Superior temporal gyrus (tissue), 1 donor: Measurements from ENCODE around the gene INHBA.

Experiments used
- DNase-seq: peaks from one replicate; pipeline ENCODE4 v3.0.0-alpha.2; 2016; ENCODE audit errors: extremely low spot score

Gene INHBA

GRCh38 chr7:41702635-41703371 lies at the start of gene INHBA:
Gene INHBA (minus strand): TSS chr7:41703090. CDS start chr7:41700374, 2,716 bp downstream.
- peak; percentile 37 for DNase-seq

- DNase-seq = no peak
These were observed 49.7 kb upstream of the INHBA start for GRCh38 chr7:41752615-41753014.

GRCh38 chr7:41750661-41751540 lies 48.0 kb upstream of the INHBA start:
- DNase-seq = no peak

- no peak for DNase-seq
These were observed 45.1 kb upstream of the INHBA start for GRCh38 chr7:41747961-41748360.

DNA sequence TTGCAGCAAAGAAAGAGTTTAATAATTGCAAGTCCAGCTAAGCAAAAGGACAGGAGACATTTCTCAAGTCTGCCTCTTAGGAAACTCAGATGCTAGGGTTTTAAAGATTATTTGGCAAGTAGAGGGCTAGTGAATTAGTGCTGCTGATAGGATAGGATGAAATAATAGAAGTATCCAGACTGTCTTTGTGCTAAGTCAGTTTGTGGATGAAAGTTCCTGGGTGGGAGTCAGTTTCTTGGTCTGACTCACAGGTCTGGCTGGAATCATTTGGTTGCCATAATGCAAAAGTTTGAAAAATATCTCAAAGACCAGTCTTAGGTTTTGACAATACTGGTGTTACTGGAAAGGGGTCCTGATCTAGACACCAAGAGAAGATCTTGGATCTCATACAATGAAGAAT lies 42.6 kb upstream of the INHBA start:
- no peak for DNase-seq

DNA sequence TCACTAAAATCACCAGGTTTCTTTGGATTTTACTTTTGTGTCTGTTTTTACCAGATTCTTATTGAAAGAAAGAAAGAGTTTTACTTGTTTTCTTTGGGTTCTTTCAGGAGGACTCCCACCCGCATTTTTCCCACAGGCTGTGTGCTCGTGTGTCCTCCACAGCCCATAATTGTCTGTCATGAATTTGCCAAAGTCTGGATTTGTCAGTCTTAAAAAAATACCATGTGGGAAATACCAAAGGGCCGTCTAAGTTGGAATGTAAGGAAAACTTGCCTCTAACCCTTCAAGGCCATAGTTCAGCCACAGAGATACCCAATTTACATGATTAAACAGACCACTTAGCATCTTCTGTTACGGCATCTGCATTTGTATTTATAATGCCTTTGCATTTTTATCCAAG lies 41.3 kb upstream of the INHBA start:
- no peak for DNase-seq

- no peak for DNase-seq
These were observed 39.6 kb upstream of the INHBA start for GRCh38 chr7:41742401-41743020.

DNA sequence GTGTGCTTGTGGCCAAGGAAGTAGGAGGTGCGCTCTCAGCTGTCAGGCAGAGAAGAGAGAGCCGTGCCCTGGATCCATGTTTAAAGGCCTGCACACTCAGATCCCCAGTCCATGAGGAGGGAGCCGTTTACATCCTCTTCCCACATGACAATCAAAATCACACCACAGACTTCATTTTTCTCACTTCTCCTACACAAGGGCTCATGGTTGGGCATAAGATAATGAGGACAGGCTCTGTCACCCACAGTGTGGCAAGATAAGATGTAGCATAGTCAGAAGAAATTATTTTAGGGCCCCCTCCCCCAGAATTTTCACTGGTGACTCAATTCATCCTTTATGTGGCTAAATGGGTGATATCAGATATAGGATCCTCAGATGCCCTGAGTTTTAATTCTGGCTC lies 35.9 kb upstream of the INHBA start:
- DNase-seq = peak; percentile 25

DNA sequence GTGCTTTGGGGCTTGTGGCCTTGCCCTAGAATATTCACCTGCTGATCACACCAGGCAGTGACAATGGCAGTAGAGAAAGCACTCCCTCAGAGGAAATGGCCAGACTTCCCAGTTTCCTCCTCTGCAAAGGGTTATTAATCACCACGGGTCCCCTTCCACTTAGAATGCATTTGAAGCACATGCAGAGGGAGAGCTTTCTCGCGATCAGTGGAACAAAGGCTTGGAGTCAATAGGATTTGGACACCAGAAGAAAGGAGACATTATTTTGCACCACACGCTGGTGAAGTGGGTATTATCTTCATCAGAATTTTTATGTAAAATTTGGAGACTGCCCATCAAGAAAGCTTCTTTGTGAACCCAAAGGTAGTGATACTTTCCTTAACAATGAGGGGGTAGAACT lies 35.4 kb upstream of the INHBA start:
- DNase-seq = no peak

GRCh38 chr7:41735206-41735605 lies 32.3 kb upstream of the INHBA start:
- DNase-seq = no peak

GRCh38 chr7:41732843-41733306 lies 30.0 kb upstream of the INHBA start:
- DNase-seq = no peak

- no peak for DNase-seq
These were observed 29.5 kb upstream of the INHBA start for GRCh38 chr7:41732436-41732785.

- DNase-seq = peak; percentile 63
These were observed 28.9 kb upstream of the INHBA start for GRCh38 chr7:41731493-41732435.

GRCh38 chr7:41730668-41731067 lies 27.8 kb upstream of the INHBA start:
- no peak for DNase-seq

GRCh38 chr7:41730161-41730560 lies 27.3 kb upstream of the INHBA start:
- no peak for DNase-seq

DNA sequence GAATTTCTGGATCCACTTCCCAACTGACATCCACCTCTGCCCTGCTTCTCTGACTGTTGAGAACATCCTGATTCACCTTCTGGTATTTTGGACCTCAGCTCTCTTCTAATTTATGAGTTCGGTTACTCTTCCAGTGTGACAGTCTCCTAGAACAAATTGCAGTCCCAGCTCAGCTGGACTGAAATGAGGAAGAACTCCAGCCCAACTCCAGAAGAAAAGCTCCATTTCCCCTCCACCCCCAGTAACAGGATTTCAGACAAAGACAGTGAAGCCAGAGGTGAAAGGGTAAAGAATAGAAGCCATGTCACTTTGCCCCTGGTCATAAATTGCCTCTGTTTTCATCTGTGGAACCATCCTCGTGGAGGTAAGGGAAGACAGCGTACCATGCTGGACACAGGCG lies 26.2 kb upstream of the INHBA start:
- DNase-seq = no peak

- DNase-seq = no peak
These were observed 22.1 kb upstream of the INHBA start for GRCh38 chr7:41725013-41725412.

DNA sequence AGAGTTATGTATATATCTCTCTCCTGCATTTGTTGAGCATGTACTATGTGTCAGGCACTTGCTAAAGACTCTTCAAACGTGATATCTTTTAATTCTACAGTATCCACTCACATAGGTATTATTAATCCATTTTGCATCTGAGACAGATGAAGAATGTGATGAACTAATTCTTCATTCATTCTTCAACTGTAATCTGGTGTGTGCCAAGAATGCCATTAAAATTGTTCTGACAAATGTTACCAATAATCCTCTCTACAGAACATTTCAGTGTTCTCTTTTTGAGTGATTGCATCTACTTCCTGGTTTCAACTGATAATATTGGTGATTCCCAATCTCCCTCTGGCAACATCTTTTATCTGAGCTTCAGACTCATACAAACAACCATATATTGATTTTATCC lies 18.0 kb upstream of the INHBA start:
- DNase-seq = no peak

DNA sequence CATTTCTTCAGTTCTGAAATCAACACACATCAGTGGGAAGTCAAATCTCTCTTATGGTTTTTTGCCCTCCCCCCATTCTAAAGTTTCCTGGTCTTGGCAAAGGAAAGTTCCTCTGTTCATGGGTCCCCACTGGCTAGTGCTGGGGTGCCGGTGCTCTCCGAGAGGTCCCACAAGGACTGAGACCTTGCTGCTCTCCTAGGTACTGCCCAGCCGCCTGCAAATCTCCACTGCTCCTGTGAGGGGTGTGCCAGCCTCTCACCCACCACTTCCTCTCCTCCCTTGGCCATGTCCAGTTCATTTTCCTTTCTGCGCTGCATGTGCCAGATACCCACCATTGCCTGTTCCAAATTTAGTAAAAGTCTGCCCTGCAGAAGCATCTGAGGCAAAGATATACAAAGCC lies 17.2 kb upstream of the INHBA start:
- no peak for DNase-seq

DNA sequence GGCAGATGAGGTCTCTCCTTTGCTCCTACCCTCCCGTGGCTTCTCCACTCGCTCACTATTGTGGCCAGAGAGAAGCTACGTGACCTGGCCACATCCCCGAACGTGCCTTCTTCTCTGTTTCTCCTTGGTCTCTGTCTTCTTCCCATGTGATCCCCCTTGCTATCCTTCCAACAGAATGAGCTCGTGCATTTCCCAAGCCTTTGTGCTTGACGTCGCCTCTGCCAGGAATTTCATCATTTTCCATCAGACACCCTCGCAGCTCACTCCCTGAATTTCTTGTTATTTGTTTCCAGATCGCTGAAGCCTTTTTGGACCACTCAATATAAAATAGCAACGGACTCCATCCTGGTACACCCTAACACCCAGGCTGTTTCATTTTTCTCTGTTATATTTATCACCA lies 13.8 kb upstream of the INHBA start:
- no peak for DNase-seq

DNA sequence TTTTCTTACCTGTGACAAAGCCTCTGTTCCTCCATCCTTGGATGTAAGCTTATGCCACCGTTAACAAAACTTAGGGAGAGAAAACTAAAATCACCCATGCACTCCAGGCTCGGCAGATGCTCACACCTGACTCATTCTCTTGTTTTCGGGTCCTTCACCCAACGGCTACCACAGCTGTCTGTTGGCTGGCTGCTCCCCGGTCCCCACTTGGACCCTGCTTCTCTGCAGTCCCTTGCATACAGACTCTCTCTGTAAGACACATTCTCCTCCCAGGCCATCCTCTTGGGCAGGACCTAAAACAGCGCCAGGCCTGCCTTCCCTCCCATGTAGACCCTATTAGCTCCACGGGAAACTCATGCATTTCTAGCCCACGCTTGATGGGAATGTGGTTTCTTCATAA lies 12.1 kb upstream of the INHBA start:
- no peak for DNase-seq
